ENCODE results near the gene PRR29. TPM values are rescaled to one million over a fixed set of nuclear protein-coding genes. Genes with fewer than 3 reads are reported as not detected.
"Not testable (repeated sequence)": the region's sequence is repeated elsewhere in the genome, so short reads cannot be mapped to it uniquely, and the experiment has no call there.

The PRR29 gene
- total RNA-seq, 1 donor = 1.6 TPM

- DNase-seq (ENCODE audit: low read depth in 2 of 3, low spot score in 2 of 3) = no peak
Observed at GRCh38 chr17:63995626-63996025, 2.5 kb upstream of the PRR29 start.

- no peak for DNase-seq (ENCODE audit: low read depth in 2 of 3, low spot score in 2 of 3)
Observed at GRCh38 chr17:63996430-63997182, 1.5 kb upstream of the PRR29 start.

- no peak for DNase-seq (ENCODE audit: low read depth in 2 of 3, low spot score in 2 of 3)
Observed at GRCh38 chr17:63997341-63998048, 656 bp upstream of the PRR29 start.

GRCh38 chr17:63998721-63999679 is 849 bp downstream of the PRR29 start:
- peak in 1 of 3 donors; percentile 43 for DNase-seq (ENCODE audit: low read depth in 2 of 3, low spot score in 2 of 3)

GRCh38 chr17:63999680-64000531 is 1.8 kb downstream of the PRR29 start:
- DNase-seq (ENCODE audit: low read depth in 2 of 3, low spot score in 2 of 3) = no peak

GRCh38 chr17:64001091-64001579 is 3.0 kb downstream of the PRR29 start:
- no peak for DNase-seq (ENCODE audit: low read depth in 2 of 3, low spot score in 2 of 3)

DNA sequence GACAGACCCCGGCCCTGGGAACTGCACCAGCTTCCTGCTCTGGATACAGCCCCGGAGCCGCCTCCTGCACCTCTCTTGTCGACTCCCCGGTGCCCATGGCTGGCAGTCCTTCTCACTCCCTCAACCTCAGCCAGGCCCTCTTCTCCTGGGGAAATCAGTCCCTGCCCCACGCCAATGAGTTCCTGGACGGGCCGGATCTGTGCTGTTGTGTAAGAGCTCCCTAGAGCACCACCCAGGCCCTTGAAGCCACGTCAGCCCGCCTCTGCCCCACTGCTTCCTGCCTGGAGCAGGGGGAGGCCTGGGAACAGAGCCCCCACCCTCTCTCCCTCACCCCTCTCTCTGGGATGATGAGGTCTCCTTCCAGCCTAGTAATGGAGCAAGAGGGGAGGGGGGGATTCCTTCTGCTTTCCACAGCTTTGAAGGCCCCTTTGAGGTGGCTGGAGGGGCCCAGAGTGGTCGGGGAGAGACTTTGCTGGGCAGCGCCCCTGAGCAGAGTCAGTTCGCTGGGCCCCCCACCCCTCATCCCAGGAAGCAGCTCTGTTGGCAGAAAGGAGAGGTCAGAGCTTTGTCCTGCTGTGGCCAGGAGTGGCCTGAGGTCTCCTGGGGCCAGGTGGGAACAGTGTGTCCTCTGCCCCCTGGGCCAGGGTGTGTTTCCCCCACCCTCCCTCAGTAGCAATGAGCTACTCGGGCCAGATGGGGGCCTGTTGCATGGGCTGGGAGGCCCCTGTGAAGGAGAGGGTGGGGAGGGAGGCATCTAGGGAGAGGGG is 3.8 kb downstream of the PRR29 start:
- DNase-seq (ENCODE audit: low read depth in 2 of 3, low spot score in 2 of 3) = no peak

DNA sequence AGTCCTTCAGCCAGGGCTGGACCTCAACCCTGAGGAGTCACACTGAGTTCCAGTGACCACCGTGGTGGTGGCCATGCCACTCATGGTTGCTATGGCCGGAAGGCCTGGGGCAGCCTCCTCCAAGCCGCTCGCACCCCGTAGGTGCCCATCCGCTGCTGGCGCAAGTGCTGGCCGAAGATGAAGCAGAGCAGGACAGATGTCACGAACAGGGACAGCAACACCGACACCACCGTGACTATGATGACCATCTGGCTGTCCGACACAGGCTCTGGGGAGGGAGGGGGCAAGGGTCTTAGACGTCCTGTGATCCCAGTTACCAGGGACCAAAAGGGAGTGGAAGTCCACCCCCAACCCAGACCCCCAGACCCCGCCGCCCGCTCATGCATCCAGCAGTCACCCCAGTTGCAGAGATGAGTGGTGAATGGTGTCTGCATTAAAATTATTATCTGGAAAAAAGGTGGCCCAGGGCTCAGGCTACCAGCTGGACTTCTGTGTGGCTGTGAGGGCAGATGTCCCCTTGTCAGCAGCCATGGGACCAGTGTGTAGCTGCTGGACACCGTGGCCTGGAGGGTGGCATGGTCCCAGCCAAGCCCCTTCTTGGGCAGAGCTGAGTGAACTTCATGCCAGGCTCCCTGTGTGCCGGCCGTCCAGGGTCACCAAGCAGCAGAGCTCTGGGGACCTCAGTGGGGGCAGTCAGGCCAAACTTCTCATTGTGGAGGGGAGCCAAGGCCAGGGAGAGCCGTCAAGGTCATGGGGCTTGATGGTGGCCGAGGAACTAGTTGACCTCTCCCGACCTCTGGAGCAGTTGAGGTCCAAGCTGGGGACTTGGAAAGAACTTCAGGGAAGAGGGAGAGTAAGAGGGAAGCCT is 4.7 kb downstream of the PRR29 start:
- DNase-seq (ENCODE audit: low read depth in 2 of 3, low spot score in 2 of 3) = no peak

GRCh38 chr17:64003526-64004121 is 5.5 kb downstream of the PRR29 start:
- no peak for DNase-seq (ENCODE audit: low read depth in 2 of 3, low spot score in 2 of 3)

GRCh38 chr17:64004218-64004770 is 6.1 kb downstream of the PRR29 start:
- no peak for DNase-seq (ENCODE audit: low read depth in 2 of 3, low spot score in 2 of 3)

- no peak for DNase-seq (ENCODE audit: low read depth in 2 of 3, low spot score in 2 of 3)
Observed at GRCh38 chr17:64004903-64005733, 7.0 kb downstream of the PRR29 start.

GRCh38 chr17:64005734-64006167 is 7.6 kb downstream of the PRR29 start:
- DNase-seq (ENCODE audit: low read depth in 2 of 3, low spot score in 2 of 3) = peak in 1 of 3 donors; percentile 57

DNA sequence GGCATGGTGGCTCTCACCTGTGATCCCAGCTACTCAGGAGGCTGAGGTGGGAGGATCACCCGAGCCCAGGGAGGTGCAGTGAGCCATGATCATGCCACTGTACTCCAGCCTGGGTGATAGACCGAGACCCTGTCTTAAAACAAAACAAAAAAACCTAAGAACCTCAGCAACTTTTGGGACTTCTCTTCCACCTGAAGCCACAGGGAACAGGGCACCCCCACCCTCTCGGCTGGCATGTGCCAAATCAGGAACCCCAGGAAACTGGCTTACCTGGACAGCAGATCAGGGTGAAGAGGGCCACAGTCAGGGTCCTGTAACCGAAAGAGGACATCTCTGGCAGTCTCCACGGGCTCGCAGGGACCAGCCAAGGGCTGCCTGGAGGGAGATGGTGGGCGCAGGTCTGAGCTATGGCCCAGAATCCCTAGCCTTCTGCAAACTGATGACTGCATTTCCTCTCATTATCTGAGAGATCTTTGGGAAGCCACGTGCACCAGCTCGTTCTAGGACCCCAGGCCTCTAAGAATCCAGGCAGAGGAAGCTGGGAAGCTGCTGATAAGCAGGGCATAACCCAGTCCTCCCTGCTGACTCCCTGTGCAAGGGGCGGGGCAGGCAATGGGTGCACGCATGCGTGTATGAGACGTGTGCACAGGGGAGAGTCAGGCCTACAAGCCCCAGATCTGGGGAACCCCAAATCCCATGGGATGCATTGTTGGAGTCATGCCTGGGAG is 8.4 kb downstream of the PRR29 start:
- peak in 2 of 3 donors; percentile 78 to 89 for DNase-seq (ENCODE audit: low read depth in 2 of 3, low spot score in 2 of 3)

DNA sequence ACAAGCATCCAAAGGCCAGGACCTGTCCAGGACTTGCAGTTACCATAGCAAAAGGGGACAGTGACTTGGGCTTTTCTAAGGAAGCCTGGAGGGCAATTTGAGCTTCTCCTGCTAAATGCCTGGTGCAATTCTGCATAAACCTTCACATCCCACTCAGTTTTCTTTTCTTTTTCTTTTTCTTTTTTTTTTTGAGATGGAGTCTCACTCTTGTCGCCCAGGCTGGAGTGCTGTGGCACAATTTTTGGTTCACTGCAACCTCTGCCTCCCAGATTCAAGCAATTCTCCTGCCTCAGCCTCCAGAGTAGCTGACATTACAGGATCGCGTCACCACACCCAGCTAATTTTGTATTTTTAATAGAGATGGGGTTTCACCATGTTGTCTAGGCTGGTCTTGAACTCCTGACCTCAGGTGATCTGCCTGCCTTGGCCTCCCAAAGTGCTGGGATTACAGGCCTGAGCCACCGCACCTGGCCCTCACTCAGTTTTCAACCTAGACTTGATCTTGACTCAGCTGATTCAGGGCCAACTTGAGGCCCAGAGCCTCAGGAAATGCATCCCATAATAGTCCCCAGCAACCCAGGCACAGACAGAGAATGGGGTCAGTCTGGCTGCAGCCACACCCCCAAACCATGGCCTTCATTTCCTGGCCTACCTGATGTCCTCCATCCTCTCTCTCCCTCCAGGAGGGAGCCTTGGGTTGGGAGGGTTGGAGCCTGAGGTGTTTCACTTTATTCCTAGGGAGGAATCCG is 9.1 kb downstream of the PRR29 start:
- not testable (repeated sequence) for DNase-seq (ENCODE audit: low read depth in 2 of 3, low spot score in 2 of 3)

DNA sequence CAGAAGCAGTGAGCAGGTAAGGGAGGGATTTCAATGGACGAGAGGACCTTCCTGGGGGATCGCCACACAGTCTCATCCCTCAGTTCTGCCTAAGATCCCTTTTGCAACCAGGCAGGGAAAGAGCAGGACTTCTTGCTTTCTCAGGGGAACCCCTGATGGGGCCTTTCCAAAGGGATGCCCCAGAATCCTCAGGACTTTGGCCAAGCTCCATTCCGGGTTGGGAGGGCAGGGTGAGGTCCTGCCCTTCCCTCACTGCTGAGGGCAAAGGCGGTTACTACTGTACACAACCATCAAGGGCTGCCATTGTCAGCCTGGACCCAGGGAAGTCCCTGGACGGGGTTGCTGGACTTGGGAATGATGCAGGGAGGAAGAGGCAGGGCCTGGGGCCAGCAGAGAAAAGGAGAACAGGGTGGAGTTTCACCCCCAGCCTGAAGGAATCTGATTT is 9.7 kb downstream of the PRR29 start:
- no peak for DNase-seq (ENCODE audit: low read depth in 2 of 3, low spot score in 2 of 3)

Data from hematopoietic multipotent progenitor cell (in vitro differentiated cells).